IPS-18c (cell line): ENCODE measurements around the gene ADD3.

Experiments used
- H3K4me3 ChIP-seq: 2 replicates; pipeline ENCODE4 v1.7.0; 2013; ENCODE audit warnings: low read depth, mild to moderate bottlenecking, low read length, moderate library complexity; ENCODE audit not compliant: insufficient read depth
- H3K9me3 ChIP-seq: one replicate; pipeline ENCODE4 v1.6.1; 2013; ENCODE audit warnings: mild to moderate bottlenecking, low read length, moderate library complexity; ENCODE audit not compliant: control insufficient read depth, insufficient read depth

Gene ADD3

GRCh38 chr10:110167149-110167548 is 159.4 kb downstream of the ADD3 start:
- H3K4me3 ChIP-seq: no peak overlapping the region
- no peaks in the 10 kb centered on the region for H3K9me3 ChIP-seq

DNA sequence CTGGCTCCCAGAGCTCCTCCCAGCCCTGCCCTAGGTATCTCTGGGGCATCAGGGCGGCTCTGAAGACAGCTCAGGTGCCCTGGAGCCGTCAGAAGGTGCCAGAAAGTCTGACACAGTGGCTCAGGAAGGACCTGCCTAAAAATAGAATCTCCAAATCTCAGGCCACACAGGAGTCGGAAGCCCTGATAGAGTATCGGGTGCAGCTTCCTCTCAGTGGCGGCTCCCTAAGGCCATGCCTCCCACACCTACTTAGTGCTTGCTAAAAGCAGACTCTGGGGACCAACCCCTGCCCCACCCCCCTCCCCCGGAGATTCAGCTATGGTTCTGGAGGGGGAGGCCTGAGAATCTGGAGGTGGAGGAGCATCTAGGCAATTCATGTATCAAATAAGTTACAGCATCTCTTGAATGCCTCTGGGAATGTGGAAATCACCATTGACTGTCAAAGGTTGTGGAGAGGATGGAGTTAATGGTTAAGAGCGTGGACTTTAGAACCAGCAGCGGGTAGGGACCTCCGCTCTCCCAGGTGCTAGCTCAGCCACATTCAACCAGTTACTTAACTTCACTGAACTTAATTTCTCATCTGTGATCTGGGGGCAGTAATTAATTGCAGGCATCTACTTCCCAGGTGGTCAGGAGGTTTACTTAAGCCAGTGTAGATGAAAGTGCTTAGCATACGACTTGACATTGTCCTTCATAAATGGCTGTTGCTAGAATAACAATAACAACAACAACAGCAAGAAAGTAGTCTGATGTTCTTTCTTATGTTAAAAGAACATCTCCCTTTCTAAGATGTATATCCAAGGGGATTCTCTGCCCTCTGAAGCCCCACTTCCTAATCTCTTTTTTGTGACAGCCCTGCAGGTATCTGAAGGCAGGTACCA is 161.1 kb downstream of the ADD3 start:
- Histone ChIP-seq H3K9me3 (no peaks in the 10 kb centered on the region), H3K4me3 (no peak overlapping the region)

- no peak overlapping the region for H3K4me3 ChIP-seq
- no peaks in the 10 kb centered on the region for H3K9me3 ChIP-seq
Measured at GRCh38 chr10:110169586-110169985, 161.8 kb downstream of the ADD3 start.

GRCh38 chr10:110170142-110170971 is 162.6 kb downstream of the ADD3 start:
- Histone ChIP-seq H3K9me3 (no peaks in the 10 kb centered on the region), H3K4me3 (no peak overlapping the region)

DNA sequence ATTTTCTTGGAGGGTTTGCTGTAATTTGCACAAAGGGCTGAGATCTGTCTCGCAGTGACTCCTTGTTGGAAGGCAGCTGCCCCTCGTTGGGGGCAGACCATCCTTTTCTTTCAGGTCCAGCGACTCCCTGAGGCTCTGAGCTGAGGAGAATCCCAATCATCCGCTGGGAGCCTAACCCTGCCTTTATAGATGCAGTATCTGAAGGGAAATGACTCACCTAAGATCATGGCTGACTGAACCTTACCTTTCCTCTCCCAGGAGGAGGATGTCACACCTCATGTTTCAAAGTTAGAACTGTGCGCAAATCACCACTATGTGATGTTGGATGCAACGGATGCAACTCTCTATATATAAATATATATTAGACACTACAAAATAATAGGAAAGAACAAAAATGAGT is 163.2 kb downstream of the ADD3 start:
- Histone ChIP-seq H3K4me3 (no peak overlapping the region), H3K9me3 (no peaks in the 10 kb centered on the region)

- H3K4me3 ChIP-seq: no peak overlapping the region
Measured at GRCh38 chr10:110172155-110172554, 164.4 kb downstream of the ADD3 start.

DNA sequence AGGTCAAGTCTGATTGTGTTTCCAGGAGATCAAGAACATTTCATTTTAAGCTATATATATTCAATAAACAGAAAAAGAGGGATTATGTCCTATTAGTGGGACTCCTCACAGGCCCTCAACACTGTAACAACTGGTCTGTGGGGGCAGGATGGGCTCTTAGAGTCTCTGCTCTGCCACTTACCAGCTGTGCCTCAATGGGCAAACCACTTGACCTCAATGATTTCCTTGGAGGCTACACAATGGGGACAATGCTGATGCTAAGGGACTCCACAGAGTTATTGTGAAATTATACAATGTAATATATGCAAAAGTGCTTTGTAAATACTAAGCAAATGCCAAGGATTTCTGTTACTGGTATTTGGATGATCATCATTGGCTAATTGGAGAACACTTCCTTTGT is 166.4 kb downstream of the ADD3 start:
- no peak overlapping the region for H3K4me3 ChIP-seq
- H3K9me3 ChIP-seq: no peaks in the 10 kb centered on the region

More at GRCh38 chr10:110172155-110172554, 164.4 kb downstream of the ADD3 start:
- H3K9me3 ChIP-seq: no peaks in the 10 kb centered on the region

- H3K4me3 ChIP-seq: no peak overlapping the region
- no peaks in the 10 kb centered on the region for H3K9me3 ChIP-seq
Measured at GRCh38 chr10:110174816-110175215, 167.0 kb downstream of the ADD3 start.

- no peaks in the 10 kb centered on the region for H3K9me3 ChIP-seq
- no peak overlapping the region for H3K4me3 ChIP-seq
Measured at GRCh38 chr10:110175406-110175805, 167.6 kb downstream of the ADD3 start.

DNA sequence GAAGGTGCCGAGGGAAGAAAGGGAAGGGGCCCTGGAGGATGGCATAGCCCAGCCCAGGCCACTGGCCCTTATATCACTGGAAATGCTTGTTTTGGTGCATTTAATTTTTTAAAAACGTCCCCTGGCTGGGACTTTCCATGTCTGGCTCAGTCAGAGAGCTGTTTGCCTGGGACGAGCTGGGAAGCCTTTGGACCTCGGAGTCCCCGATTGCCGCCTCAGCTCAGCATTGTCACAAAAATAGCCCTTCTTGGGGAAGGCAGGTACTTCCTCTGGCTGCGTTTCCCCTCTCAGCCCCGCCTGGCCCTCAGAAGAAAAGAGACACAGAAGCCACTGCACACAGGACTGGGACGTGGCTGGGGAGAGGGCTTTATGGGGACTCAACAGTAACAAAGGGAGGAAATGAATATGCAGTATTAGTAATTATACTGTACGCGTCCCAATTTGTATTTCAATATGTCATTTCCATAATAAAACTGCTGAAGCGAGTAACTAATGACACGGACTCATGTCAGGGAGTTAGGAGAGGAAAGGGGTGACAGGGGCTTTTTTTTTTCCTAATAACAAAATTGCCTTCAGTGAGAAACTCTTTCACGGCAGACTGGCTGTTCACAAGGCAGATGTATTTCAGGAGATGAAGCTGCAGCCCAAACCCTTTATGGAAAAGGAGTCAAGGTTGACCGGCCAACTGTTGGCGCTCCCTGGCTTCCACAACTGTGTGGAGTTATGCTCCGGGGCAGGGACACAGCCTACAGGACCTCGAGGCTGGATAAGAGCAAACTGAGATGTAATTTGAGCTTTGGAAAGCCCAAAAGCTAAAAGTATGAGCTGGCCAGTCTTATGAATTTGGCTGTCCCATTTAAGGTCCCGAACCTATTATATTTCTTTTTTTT is 168.6 kb downstream of the ADD3 start:
- H3K9me3 ChIP-seq: no peaks in the 10 kb centered on the region

GRCh38 chr10:110179220-110179619 is 171.4 kb downstream of the ADD3 start:
- Histone ChIP-seq H3K9me3 (no peaks in the 10 kb centered on the region), H3K4me3 (no peak overlapping the region)

More for the DNA sequence above, 168.6 kb downstream of the ADD3 start:
- H3K4me3 ChIP-seq: no peak overlapping the region

DNA sequence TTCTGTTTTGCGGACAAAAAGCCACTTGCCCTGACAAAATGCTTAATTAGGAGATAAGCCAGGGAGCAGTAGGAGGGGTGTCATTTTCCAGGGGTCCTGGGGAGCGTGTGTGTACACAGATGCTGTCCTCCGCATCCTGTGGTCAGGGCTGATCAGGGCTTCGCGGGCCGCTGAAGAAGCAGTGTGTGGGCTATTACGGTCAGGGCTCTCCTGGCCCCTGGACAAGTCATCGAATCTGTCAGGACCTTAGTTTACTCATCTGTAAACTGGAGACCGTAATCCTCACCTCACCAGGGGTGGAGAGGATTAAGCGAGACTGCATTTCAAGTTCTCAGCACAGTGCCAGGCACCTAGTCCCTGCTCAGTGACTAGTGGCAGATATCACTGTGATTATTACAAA is 173.7 kb downstream of the ADD3 start:
- no peak overlapping the region for H3K4me3 ChIP-seq
- H3K9me3 ChIP-seq: no peaks in the 10 kb centered on the region

DNA sequence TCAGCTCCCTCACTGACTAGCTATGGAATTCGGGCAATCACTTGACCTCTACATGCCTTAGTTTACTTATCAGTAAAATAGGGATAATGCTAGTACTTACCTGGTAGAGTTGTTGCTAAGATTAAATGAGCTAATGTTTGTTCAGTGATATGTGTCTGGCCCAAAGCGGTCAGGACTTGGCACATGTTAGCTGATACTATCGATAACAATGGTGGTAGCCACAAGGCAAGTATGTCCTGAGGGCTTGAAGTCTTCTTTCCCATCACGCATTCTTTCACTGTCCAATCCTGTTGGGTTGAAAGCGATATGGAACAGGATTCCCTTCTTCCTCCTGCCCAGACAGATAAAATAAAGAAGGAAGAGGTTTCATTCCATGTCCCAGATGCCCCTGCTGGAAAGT is 174.1 kb downstream of the ADD3 start:
- no peak overlapping the region for H3K4me3 ChIP-seq
- H3K9me3 ChIP-seq: no peaks in the 10 kb centered on the region

- Histone ChIP-seq H3K9me3 (no peaks in the 10 kb centered on the region), H3K4me3 (no peak overlapping the region)
Measured at GRCh38 chr10:110184398-110184797, 176.6 kb downstream of the ADD3 start.
